Endodermal cell (in vitro differentiated cells): ENCODE measurements around the gene ANKRD33B. TPM values are rescaled to one million over a fixed set of nuclear protein-coding genes. Genes with fewer than 3 reads are reported as not detected.

Experiments
- DNase-seq: peaks from one replicate; pipeline ENCODE4 v3.0.0-alpha.2; 2017
- H3K27ac ChIP-seq: 2 replicates; pipeline ENCODE4 v1.5.1; 2013; ENCODE audit warnings: mild to moderate bottlenecking, low read depth, low read length, moderate library complexity
- H3K27me3 ChIP-seq: 2 replicates; pipeline ENCODE4 v1.6.1; 2013; ENCODE audit warnings: mild to moderate bottlenecking, low read length, moderate library complexity; ENCODE audit not compliant: insufficient read depth, control insufficient read depth, poor library complexity, severe bottlenecking
- H3K36me3 ChIP-seq: 2 replicates; pipeline ENCODE4 v1.7.0; 2013; ENCODE audit warnings: mild to moderate bottlenecking, low read length, moderate library complexity; ENCODE audit not compliant: control insufficient read depth, insufficient read depth
- H3K4me1 ChIP-seq: one replicate; pipeline ENCODE4 v1.7.0; 2013; ENCODE audit warnings: low read length; ENCODE audit not compliant: control insufficient read depth, insufficient read depth
- H3K4me3 ChIP-seq: 2 replicates; pipeline ENCODE4 v1.5.1; 2013; ENCODE audit warnings: mild to moderate bottlenecking, low read length, moderate library complexity
- H3K9ac ChIP-seq: 2 replicates; pipeline ENCODE4 v1.6.1; 2013; ENCODE audit warnings: mild to moderate bottlenecking, low read length, moderate library complexity; ENCODE audit not compliant: poor library complexity, severe bottlenecking; ENCODE audit errors: extremely low read depth
- H3K9me3 ChIP-seq: 2 replicates; pipeline ENCODE4 v1.6.1; 2013; ENCODE audit warnings: mild to moderate bottlenecking, low read length, moderate library complexity; ENCODE audit not compliant: control insufficient read depth
- H3K27ac Mint-ChIP-seq: 2 replicates; pipeline ENCODE4 v1.8.0; 2020; ENCODE audit warnings: mixed read lengths
- H3K27me3 Mint-ChIP-seq: 2 replicates; pipeline ENCODE4 v1.8.0; 2021; ENCODE audit warnings: mild to moderate bottlenecking, mixed read lengths; ENCODE audit not compliant: insufficient read depth
- H3K36me3 Mint-ChIP-seq: 2 replicates; pipeline ENCODE4 v1.8.0; 2020; ENCODE audit warnings: low read depth, mixed read lengths
- H3K4me1 Mint-ChIP-seq: 2 replicates; pipeline ENCODE4 v1.8.0; 2020; ENCODE audit warnings: mixed read lengths
- H3K4me3 Mint-ChIP-seq: 2 replicates; pipeline ENCODE4 v1.8.0; 2020; ENCODE audit warnings: mild to moderate bottlenecking, moderate library complexity, mixed read lengths
- H3K9me3 Mint-ChIP-seq: 2 replicates; pipeline ENCODE4 v1.8.0; 2020; ENCODE audit warnings: mild to moderate bottlenecking, mixed read lengths
- CTCF ChIP-seq: fragments of 200-600 bp; sonication (generic); conservative IDR thresholded peaks from 2 replicates; pipeline ENCODE4 v1.5.0; 2021; ENCODE audit warnings: antibody characterized with exemption, mild to moderate bottlenecking
- WGBS, 2 experiments: methylation state at CpG; one replicate each; pipeline versions ENCODE4 v1.1.5 to v1.1.7; 2013; ENCODE audit warnings: missing lambda C conversion rate in 2 of 2, mixed read lengths in 1 of 2; ENCODE audit not compliant: insufficient coverage in 1 of 2, insufficient read length in 1 of 2; 5-methylcytosine and 5-hydroxymethylcytosine counted together
- total RNA-seq, 2 donors: library from RNA; stranded (reverse); fragmentation: NEBNext Ultra II Directional in 1 of 2; extraction: Animal tissue kit (Norgen Biotek cat#: 25700) in 1 of 2; gene quantifications; 2 replicates in 1 of 2; 3 replicates in 1 of 2; pipeline ENCODE4 v1.2.1, GENCODE V29; 2021

The ANKRD33B gene
- total RNA-seq, 2 donors from 2014 or later, result 21.9 to 37.2 TPM

- Mint-ChIP-seq H3K4me1 (peaks cover 11% of the 10 kb centered on the region), H3K36me3 (no peaks in the 10 kb centered on the region), H3K27ac (no peak overlapping the region), H3K27me3 (peaks cover 7% of the 10 kb centered on the region), H3K4me3 (no peak overlapping the region), H3K9me3 (no peaks in the 10 kb centered on the region)
- Histone ChIP-seq H3K36me3 (no peaks in the 10 kb centered on the region), H3K9me3 (no peaks in the 10 kb centered on the region), H3K4me1 (no peaks in the 10 kb centered on the region), H3K27me3 (no peaks in the 10 kb centered on the region), H3K4me3 (no peak overlapping the region), H3K27ac (no peak overlapping the region), H3K9ac (no peak overlapping the region)
- no peak for DNase-seq
- no peak for TF ChIP-seq CTCF
- 83 to 100% methylated on average over 1 of the region's 1 CpG for WGBS, 2 experiments
Measured at GRCh38 chr5:10528827-10529226, 35.0 kb upstream of the ANKRD33B start.

- no peaks in the 10 kb centered on the region for H3K9me3 Mint-ChIP-seq
- no peak overlapping the region for H3K27ac Mint-ChIP-seq
- no peak overlapping the region for H3K27ac ChIP-seq
Measured at GRCh38 chr5:10530601-10531320, 33.1 kb upstream of the ANKRD33B start.

GRCh38 chr5:10532421-10532820, 31.4 kb upstream of the ANKRD33B start:
- no peak overlapping the region for H3K4me3 ChIP-seq
- H3K27ac Mint-ChIP-seq, result peak overlapping the region; percentile 7
- 86 to 91% methylated on average over 1 to 3 of the region's 3 CpGs for WGBS, 2 experiments
- H3K27me3 ChIP-seq, result no peaks in the 10 kb centered on the region
- no peaks in the 10 kb centered on the region for H3K9me3 Mint-ChIP-seq
- no peak for DNase-seq
- H3K27me3 Mint-ChIP-seq, result peaks cover 14% of the 10 kb centered on the region
- no peak overlapping the region for H3K27ac ChIP-seq
- H3K36me3 ChIP-seq, result no peaks in the 10 kb centered on the region
- H3K9ac ChIP-seq, result no peak overlapping the region
- no peak overlapping the region for H3K4me3 Mint-ChIP-seq
- no peaks in the 10 kb centered on the region for H3K36me3 Mint-ChIP-seq
- H3K9me3 ChIP-seq, result no peaks in the 10 kb centered on the region
- H3K4me1 ChIP-seq, result peaks cover 4% of the 10 kb centered on the region
- peaks cover 22% of the 10 kb centered on the region for H3K4me1 Mint-ChIP-seq
- no peak for TF ChIP-seq CTCF

More at GRCh38 chr5:10530601-10531320, 33.1 kb upstream of the ANKRD33B start:
- no peak for TF ChIP-seq CTCF
- no peak overlapping the region for H3K4me3 Mint-ChIP-seq
- H3K27me3 ChIP-seq, result no peaks in the 10 kb centered on the region
- no peaks in the 10 kb centered on the region for H3K9me3 ChIP-seq
- peaks cover 12% of the 10 kb centered on the region for H3K27me3 Mint-ChIP-seq
- H3K36me3 Mint-ChIP-seq, result no peaks in the 10 kb centered on the region
- DNase-seq, result no peak
- H3K4me3 ChIP-seq, result no peak overlapping the region
- H3K4me1 Mint-ChIP-seq, result peaks cover 13% of the 10 kb centered on the region
- H3K36me3 ChIP-seq, result no peaks in the 10 kb centered on the region
- H3K9ac ChIP-seq, result no peak overlapping the region
- 87 to 94% methylated on average over 3 to 11 of the region's 11 CpGs for WGBS, 2 experiments
- H3K4me1 ChIP-seq, result no peaks in the 10 kb centered on the region
